A549 (cell line): ENCODE results near the gene CYP2D6.

Source experiments
- CEBPB ChIP-seq, 2 experiments: fragments of >200 bp in 1 of 2; sonication (Bioruptor Twin) in 1 of 2; formaldehyde crosslinking in 1 of 2; IDR thresholded peaks; 2 replicates each; pipeline ENCODE4 v1.6.1; 2012 to 2016
- EP300 ChIP-seq, 2 experiments: fragments of >200 bp; sonication (Bioruptor Twin); formaldehyde crosslinking; IDR thresholded peaks; 2 replicates in 1 of 2; 3 replicates in 1 of 2; pipeline ENCODE4 v1.6.1; 2016 to 2017
- JUN ChIP-seq, 2 experiments: fragments of >200 bp; sonication (Bioruptor Twin); formaldehyde crosslinking; IDR thresholded peaks; 2 replicates in 1 of 2; 3 replicates in 1 of 2; pipeline ENCODE4 v1.6.1; 2016 to 2017
- MAZ ChIP-seq: fragments of 150-350 bp; IDR thresholded peaks from 2 replicates; pipeline ENCODE4 v1.6.1; 2014; ENCODE audit warnings: antibody characterized with exemption, low read depth, low read length, borderline replicate concordance
- NFE2L2 ChIP-seq: fragments of 150-350 bp; conservative IDR thresholded peaks from 2 replicates; pipeline ENCODE4 v1.6.1; 2014; ENCODE audit warnings: low read length
- PBX3 ChIP-seq: IDR thresholded peaks from 2 replicates; pipeline ENCODE4 v1.6.1; 2012
- POLR2A ChIP-seq: IDR thresholded peaks from 2 replicates; pipeline ENCODE4 v1.6.1; 2012; ENCODE audit warnings: mild to moderate bottlenecking, low read length
- RAD21 ChIP-seq, 2 experiments: fragments of >200 bp in 1 of 2; sonication (Bioruptor Twin) in 1 of 2; formaldehyde crosslinking in 1 of 2; IDR thresholded peaks in 1 of 2; conservative IDR thresholded peaks in 1 of 2; 2 replicates in 1 of 2; 3 replicates in 1 of 2; pipeline ENCODE4 v1.6.1; 2012 to 2018; ENCODE audit warnings: inconsistent platforms in 1 of 2
- ZFP36 ChIP-seq: fragments of 450-650 bp; IDR thresholded peaks from 2 replicates; pipeline ENCODE4 v1.6.1; 2014; ENCODE audit warnings: borderline replicate concordance; ENCODE audit not compliant: partially characterized antibody
- TF ChIP-seq, protein P1 (sequence below): fragments of >200 bp; sonication (Bioruptor Twin); formaldehyde crosslinking; IDR thresholded peaks from 3 replicates; pipeline ENCODE4 v1.5.1; 2016
- TF ChIP-seq, protein P2 (sequence below): fragments of 250-450 bp; sonication (Bioruptor Pico); IDR thresholded peaks from 2 replicates; pipeline ENCODE4 v1.5.0; 2021; ENCODE audit warnings: mild to moderate bottlenecking, moderate library complexity, borderline replicate concordance
- TF ChIP-seq, protein P3 (sequence below): fragments of 450-650 bp; IDR thresholded peaks from 2 replicates; pipeline ENCODE4 v1.6.1; 2014; ENCODE audit warnings: antibody characterized with exemption

GRCh38 chr22:42167066-42167465 is 36.5 kb upstream of the CYP2D6 start:
- TF ChIP-seq ZFP36 (no peak), MAZ (no peak), JUN (IDR thresholded peaks at IDR 0.05) (no peak), NFE2L2 (no peak), POLR2A (no peak), CEBPB (IDR thresholded peaks at IDR 0.05) (no peak), EP300 (IDR thresholded peaks at IDR 0.05) (no peak), RAD21 (conservative IDR thresholded peaks at IDR 0.05 in 1 of 2, IDR thresholded peaks at IDR 0.05 in 1 of 2) (no peak), PBX3 (no peak)
- TF ChIP-seq, protein P1, sequence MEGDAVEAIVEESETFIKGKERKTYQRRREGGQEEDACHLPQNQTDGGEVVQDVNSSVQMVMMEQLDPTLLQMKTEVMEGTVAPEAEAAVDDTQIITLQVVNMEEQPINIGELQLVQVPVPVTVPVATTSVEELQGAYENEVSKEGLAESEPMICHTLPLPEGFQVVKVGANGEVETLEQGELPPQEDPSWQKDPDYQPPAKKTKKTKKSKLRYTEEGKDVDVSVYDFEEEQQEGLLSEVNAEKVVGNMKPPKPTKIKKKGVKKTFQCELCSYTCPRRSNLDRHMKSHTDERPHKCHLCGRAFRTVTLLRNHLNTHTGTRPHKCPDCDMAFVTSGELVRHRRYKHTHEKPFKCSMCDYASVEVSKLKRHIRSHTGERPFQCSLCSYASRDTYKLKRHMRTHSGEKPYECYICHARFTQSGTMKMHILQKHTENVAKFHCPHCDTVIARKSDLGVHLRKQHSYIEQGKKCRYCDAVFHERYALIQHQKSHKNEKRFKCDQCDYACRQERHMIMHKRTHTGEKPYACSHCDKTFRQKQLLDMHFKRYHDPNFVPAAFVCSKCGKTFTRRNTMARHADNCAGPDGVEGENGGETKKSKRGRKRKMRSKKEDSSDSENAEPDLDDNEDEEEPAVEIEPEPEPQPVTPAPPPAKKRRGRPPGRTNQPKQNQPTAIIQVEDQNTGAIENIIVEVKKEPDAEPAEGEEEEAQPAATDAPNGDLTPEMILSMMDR, result no peak
- TF ChIP-seq, protein P2, sequence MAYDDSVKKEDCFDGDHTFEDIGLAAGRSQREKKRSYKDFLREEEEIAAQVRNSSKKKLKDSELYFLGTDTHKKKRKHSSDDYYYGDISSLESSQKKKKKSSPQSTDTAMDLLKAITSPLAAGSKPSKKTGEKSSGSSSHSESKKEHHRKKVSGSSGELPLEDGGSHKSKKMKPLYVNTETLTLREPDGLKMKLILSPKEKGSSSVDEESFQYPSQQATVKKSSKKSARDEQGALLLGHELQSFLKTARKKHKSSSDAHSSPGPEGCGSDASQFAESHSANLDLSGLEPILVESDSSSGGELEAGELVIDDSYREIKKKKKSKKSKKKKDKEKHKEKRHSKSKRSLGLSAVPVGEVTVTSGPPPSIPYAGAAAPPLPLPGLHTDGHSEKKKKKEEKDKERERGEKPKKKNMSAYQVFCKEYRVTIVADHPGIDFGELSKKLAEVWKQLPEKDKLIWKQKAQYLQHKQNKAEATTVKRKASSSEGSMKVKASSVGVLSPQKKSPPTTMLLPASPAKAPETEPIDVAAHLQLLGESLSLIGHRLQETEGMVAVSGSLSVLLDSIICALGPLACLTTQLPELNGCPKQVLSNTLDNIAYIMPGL (CRISPR knock-in tag), result no peak
- TF ChIP-seq, protein P3, sequence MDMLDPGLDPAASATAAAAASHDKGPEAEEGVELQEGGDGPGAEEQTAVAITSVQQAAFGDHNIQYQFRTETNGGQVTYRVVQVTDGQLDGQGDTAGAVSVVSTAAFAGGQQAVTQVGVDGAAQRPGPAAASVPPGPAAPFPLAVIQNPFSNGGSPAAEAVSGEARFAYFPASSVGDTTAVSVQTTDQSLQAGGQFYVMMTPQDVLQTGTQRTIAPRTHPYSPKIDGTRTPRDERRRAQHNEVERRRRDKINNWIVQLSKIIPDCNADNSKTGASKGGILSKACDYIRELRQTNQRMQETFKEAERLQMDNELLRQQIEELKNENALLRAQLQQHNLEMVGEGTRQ, result no peak
